Epithelial cell of esophagus (primary cell): Measurements from ENCODE around the gene PIP4P1.
"Not testable (repeated sequence)": the region's sequence is repeated elsewhere in the genome, so short reads cannot be mapped to it uniquely, and the experiment has no call there.

ENCODE experiments used
- DNase-seq: peaks from one replicate; pipeline ENCODE4 v3.0.0; 2010; ENCODE audit warnings: low read depth
- H3K4me3 ChIP-seq: 2 replicates; pipeline ENCODE4 v1.5.1; 2011; ENCODE audit warnings: mild to moderate bottlenecking, low read length, control low read depth
- CTCF ChIP-seq: IDR thresholded peaks from 2 replicates; pipeline ENCODE4 v1.5.1; 2011; ENCODE audit warnings: low read depth, mild to moderate bottlenecking, low read length, control low read depth, inconsistent platforms; ENCODE audit not compliant: insufficient read depth; ENCODE audit errors: missing control alignments

PIP4P1 gene

DNA sequence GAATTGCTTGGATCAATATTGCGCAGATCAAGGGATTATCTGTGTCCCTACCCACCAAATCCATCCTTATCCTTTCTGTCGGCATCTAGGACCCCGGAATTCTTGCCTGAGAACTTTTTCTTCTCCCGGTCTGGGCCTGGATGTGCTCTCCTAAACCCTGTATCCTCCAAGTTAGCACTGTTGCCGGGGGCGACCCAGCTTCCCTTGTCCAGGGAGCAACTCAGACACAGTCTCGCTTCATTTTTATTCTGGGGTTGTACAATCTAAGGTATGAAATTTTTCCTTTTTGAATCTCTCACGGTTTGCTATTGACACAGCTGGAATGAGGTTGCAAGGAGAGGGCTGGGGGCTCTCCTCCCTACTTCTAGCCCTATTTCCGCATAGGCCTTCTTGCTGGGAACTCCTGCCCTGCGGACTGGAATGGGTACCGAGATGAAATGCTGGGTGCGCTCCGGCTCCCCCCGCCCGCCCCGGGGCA lies 7.6 kb upstream of the PIP4P1 start:
- DNase-seq: no peak
- no peak for TF ChIP-seq CTCF

DNA sequence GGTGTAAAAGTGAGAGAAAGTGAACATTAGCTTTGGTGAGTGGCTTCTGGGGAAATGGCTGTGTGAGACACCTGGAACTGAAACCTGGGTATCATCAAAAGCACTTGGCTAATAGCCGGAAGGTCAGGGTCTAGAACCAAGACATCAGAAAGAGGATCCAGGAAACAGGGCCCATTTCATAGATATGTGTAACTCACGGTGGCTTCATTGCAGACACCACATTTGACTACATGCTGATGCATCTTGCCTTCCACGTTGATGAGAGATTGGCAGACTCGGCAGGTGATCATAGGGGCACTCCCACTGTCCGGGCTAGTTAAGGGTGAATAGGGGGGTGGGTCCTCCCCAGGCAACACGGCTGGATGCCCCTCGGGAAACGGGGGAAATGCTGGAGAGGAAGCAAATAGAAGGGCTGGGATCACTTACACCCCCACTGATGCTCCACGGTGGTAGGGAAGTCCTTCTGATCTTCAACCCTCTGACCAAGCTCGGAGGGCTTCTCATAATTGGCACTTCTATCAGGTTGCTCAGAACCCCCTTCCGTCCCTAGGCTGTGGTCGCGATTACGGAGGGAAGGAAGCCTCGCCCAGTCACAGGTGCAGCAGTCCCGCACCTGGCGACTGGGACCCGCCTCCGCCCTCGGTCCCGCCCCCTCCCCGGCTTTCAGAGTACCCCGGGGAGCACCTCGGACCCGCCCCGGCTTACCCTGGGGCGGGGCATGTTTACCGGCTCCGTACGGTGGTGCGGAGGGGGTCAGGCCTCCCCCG lies 593 bp downstream of the PIP4P1 start:
- peak; percentile 39 for DNase-seq
- H3K4me3 ChIP-seq: peak overlapping the region; percentile 90
- TF ChIP-seq CTCF: no peak

More for the DNA sequence above, 7.6 kb upstream of the PIP4P1 start:
- H3K4me3 ChIP-seq: peak overlapping the region; percentile 95

- TF ChIP-seq CTCF: no peak
- H3K4me3 ChIP-seq: no peak overlapping the region
- no peak for DNase-seq
These were observed 3.0 kb downstream of the PIP4P1 start for GRCh38 chr14:20458031-20458789.

DNA sequence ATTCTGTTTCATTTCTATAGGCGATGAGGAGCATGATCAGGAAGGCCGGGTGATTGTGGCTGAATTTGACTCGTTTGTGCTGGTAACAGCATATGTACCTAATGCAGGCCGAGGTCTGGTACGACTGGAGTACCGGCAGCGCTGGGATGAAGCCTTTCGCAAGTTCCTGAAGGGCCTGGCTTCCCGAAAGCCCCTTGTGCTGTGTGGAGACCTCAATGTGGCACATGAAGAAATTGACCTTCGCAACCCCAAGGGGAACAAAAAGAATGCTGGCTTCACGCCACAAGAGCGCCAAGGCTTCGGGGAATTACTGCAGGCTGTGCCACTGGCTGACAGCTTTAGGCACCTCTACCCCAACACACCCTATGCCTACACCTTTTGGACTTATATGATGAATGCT lies 4.3 kb downstream of the PIP4P1 start:
- H3K4me3 ChIP-seq: no peak overlapping the region
- TF ChIP-seq CTCF: no peak
- no peak for DNase-seq

DNA sequence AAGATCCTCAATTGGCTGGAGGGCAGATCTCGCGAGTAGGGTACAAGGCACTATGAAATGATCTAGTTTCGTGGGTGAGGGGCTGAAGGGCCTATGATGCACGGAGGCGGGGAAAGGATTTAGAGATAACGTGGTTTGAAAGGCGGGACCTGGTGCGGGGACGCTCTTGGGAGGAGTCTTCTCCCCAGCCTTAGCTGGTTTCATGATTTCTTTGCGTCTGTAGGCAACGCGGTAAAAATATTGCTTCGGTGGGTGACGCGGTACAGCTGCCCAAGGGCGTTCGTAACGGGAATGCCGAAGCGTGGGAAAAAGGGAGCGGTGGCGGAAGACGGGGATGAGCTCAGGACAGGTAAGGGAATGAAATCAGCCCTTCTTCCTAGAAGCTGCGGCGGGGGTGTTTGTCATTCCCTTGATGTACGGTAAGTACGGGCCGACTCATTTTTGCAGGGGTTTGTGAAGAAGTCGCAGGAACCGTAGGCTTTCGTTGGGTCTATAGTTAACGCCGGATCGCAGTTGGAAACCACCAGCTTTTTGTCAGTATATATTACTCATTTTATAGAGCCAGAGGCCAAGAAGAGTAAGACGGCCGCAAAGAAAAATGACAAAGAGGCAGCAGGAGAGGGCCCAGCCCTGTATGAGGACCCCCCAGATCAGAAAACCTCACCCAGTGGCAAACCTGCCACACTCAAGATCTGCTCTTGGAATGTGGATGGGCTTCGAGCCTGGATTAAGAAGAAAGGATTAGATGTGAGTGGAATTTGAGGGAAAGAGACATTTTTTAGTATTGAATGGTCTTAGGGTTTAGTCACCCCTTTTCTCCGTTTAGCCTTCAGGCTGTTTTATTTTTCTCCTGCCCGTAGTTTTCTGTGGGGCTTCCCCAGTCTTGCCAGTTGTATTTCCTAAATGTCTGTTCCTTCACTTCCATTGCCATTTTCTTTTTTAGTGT lies 5.6 kb downstream of the PIP4P1 start:
- DNase-seq: peak; percentile 91
- no peak for TF ChIP-seq CTCF
- H3K4me3 ChIP-seq: peak overlapping the region; percentile 96

DNA sequence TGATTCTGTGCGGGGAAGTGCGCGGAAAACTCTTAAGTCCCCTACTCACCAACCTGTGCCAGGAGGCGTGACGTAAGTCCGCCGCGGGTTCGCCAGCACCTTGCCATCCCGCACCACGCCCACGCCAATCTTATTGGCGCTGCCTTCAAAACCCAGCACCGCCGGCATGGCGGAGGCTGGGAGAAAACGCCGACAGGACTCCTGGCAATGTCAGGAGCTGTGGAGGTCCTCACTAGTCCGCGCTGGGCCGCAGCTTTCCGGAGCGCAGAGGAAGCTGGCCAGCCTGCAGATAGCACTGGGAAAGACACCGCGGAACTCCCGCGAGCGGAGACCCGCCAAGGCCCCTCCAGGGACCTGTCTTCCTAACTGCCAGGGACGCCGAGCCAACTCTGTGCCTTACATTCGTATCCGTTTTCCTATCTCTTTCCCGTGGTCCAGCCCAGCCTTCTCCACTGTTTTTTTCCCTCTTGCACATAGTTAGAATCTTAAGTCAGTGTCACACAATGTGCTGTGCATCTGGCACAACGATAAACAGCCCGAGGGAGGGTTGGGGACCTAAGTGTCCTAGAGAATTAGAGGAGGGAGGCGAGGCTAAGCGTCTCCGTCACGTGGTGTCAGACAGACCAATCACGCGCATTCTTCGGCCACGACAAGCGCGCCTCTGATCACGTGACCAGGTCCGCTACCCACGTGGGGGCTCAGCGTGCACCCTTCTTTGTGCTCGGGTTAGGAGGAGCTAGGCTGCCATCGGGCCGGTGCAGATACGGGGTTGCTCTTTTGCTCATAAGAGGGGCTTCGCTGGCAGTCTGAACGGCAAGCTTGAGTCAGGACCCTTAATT lies 6.5 kb downstream of the PIP4P1 start, which contains the start of the genes APEX1 and OSGEP:
TSS of gene APEX1 (plus strand) at position 711 of the 839 bp plus-strand sequence. CDS start 420 bp downstream, outside the sequence.
TSS of gene OSGEP (minus strand) at position 297 of the 839 bp plus-strand sequence. CDS start at position 168, 129 bp downstream.
- peak; percentile 99 for DNase-seq
- H3K4me3 ChIP-seq: peak within 1 kb of the TSS; percentile 96
- no peak for TF ChIP-seq CTCF

- not testable (repeated sequence) for DNase-seq, H3K4me3 ChIP-seq
These were observed 8.4 kb downstream of the PIP4P1 start for GRCh38 chr14:20452831-20453230.
